Loucy (cell line): ENCODE data around the gene MYCL.

Experiments
- EZH2phosphoT487 ChIP-seq: fragments of 200-600 bp; IDR thresholded peaks from 2 replicates; pipeline ENCODE4 v1.6.1; 2018; ENCODE audit warnings: antibody characterized with exemption, mild to moderate bottlenecking, moderate library complexity, borderline replicate concordance
- TF ChIP-seq, protein P1 (sequence below): fragments of 200-600 bp; sonication (generic); conservative IDR thresholded peaks from 2 replicates; pipeline ENCODE4 v1.5.1; 2014; ENCODE audit warnings: mild to moderate bottlenecking, antibody characterized with exemption, low read length

DNA sequence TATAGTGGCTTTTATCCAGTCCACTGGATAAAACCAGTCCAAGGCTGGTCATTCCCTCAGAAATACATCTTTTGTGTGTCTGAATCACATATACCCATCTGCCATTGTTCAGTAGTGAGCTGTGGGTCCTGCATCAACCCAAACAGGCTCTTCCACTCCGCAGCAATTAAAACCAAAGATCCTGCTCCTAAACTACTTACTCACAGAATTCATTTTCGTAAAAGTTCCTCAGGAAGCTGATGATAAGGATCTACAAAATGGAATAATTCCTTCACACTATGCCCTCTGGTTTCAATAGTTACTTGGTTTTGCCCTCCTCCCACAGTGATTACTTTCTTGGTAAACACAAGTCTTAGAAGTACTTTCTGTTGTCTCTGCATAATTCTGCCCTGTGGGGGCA is 48.2 kb upstream of the MYCL start:
- TF ChIP-seq, protein P1, sequence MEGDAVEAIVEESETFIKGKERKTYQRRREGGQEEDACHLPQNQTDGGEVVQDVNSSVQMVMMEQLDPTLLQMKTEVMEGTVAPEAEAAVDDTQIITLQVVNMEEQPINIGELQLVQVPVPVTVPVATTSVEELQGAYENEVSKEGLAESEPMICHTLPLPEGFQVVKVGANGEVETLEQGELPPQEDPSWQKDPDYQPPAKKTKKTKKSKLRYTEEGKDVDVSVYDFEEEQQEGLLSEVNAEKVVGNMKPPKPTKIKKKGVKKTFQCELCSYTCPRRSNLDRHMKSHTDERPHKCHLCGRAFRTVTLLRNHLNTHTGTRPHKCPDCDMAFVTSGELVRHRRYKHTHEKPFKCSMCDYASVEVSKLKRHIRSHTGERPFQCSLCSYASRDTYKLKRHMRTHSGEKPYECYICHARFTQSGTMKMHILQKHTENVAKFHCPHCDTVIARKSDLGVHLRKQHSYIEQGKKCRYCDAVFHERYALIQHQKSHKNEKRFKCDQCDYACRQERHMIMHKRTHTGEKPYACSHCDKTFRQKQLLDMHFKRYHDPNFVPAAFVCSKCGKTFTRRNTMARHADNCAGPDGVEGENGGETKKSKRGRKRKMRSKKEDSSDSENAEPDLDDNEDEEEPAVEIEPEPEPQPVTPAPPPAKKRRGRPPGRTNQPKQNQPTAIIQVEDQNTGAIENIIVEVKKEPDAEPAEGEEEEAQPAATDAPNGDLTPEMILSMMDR: peak; percentile 28; the same call in 1 of the 2 replicates
- no peak for TF ChIP-seq EZH2phosphoT487
